ENCODE results near the gene SLMAP. TPM values are rescaled to one million over a fixed set of nuclear protein-coding genes. Genes with fewer than 3 reads are reported as not detected.

SLMAP gene
- total and polyA plus RNA-seq, 2 of the 13 experiments (the other 11 are each of a cell fraction or from before 2014, with no cell fraction given): 24.0 to 48.3 TPM

Other genes starting within 250 kb of the SLMAP start
- gene DNAH12, start 212.0 kb upstream of the SLMAP start, total RNA-seq (2016; rRNA removed; fragmentation: Illumina TruSeq; extraction: Trizol): 0.04 and 0.11 TPM in 2 replicates
- gene DNAH12, start 212.0 kb upstream of the SLMAP start, polyA plus RNA-seq (2011; rRNA removed): 0.08 and 0.11 TPM in 2 replicates
- 17.8 and 20.6 TPM in 2 replicates for gene PDE12, start 200.0 kb upstream of the SLMAP start, total RNA-seq (2016; rRNA removed; fragmentation: Illumina TruSeq; extraction: Trizol)
- gene PDE12, start 200.0 kb upstream of the SLMAP start, polyA plus RNA-seq (2011; rRNA removed): 8.8 and 9.0 TPM in 2 replicates
- gene ARF4, start 159.0 kb upstream of the SLMAP start, total RNA-seq (2016; rRNA removed; fragmentation: Illumina TruSeq; extraction: Trizol): 184 and 247 TPM in 2 replicates
- gene ARF4, start 159.0 kb upstream of the SLMAP start, polyA plus RNA-seq (2011; rRNA removed): 195 and 250 TPM in 2 replicates
- gene DENND6A, start 63.2 kb upstream of the SLMAP start, total RNA-seq (2016; rRNA removed; fragmentation: Illumina TruSeq; extraction: Trizol): 9.4 and 12.8 TPM in 2 replicates
- 9.7 and 11.1 TPM in 2 replicates for gene DENND6A, start 63.2 kb upstream of the SLMAP start, polyA plus RNA-seq (2011; rRNA removed)